GF-D8 (cell line): ENCODE results near the gene GPER1.
"Not testable (repeated sequence)": the region's sequence is repeated elsewhere in the genome, so short reads cannot be mapped to it uniquely, and the experiment has no call there.

Experiments
- DNase-seq: peaks from one replicate; lab custom pipeline; 2025; lab: John Stamatoyannopoulos, UW

GPER1 gene

DNA sequence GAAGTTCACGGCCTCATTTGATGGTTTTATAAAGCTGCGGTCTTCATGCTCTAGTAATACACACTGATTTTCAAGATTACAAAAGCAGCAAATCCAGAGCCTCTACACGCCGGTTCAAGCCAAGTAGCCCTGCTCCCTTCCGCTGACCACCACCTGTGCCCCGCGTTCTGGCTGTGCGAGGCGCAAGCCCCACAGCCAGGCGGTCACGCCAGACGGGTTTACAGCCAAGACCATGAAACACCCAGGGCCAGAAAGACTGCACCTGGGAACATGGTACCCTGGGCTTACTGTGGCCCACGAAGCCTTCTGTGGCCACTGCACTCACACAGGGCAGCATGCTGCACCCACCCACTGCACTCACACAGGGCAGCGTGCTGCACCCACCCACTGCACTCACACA, 33.6 kb downstream of the GPER1 start:
- no peak for DNase-seq

DNA sequence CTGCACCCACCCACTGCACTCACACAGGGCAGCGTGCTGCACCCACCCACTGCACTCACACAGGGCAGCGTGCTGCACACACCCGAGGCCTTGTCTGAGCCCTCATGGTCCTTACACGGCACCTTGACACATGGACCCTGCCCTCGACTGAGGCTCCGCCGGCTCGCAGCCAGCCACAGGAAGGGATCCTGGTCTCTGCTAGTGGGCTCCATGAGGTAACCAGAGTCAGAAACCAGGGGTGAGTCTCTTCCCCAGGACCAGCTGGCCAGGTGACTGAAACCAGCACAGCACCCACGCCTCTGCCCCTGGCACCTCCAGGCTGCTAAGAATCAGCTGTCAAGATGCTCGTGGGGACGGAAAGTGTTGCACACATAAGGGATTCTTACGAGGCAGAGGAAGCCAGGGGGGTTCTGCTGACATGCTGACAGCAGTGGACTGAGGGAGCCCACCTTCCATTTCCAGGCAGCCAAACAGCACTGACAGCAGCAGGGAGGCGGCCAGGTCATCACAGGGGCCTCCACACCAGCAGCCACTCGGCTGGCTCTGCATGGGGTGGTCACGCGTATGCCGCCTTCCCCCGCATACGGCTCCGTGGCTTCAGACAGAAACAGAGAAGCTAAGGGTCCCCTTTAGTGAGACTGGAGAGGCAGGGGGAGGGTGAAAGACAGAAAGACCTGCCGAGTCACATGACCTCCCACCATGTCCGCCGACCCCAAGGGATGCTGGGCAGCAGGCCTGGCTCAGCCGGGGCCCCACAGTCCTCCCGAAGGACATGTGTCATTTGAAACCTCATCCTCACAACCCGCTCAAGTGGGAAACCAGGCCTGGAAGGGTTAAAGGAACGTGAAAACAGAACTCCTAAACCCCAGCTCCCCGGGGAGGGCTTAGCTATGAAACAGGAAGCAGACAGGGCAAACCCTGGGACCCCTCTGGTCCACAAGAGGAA, 34.2 kb downstream of the GPER1 start:
- DNase-seq: no peak

DNA sequence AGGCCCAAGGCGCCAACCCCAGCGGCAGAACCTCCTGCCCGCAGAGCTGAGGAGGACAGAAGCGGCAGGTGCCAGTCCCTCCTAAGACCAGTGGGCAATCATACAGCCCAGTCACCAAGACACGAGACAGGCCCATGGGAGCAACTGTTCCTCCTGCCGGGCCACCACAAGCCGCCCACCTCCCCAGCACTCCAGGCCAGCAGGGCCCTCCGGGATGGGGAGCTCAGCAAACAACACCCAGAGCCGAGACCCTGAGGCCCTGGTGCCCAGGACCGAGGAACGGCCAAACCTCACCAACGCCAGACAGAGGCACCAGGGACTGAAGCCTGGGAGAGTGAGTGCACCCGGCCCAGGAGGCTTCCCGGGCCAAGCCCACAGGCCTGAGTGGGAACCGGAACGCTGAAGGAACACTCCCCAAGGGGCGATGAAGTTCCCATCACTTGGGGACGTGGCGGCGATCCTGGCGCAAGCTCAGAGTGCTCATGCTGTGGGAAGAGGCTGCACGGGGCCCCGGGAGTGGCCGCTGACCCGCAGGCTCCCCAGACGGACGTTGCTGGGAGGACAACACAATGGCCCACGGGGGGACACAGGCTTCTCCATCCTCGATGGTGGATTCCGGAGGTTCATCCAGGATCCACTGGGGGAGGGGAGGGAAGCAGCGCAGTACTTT, 35.1 kb downstream of the GPER1 start:
- DNase-seq: no peak

DNA sequence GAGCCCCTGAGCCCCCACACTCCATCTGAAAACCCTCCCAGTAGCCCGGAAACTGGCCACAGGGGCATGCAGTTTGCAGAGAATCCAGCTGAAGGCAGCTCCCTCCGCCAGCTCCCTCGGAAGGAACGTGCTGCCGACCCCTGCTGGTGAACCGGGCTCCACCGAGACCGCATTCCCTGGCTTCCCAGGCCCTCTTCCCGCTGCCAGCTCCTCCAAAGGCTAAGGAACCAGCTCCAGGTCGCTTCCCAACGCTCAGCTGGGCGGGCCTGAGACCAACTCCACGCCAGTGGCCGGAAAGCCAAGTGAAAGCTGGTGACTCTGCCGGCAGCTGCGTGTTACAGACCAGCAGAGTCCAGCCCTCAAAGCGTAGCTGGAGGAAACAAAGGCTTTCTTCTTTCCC, 35.8 kb downstream of the GPER1 start:
- no peak for DNase-seq

DNA sequence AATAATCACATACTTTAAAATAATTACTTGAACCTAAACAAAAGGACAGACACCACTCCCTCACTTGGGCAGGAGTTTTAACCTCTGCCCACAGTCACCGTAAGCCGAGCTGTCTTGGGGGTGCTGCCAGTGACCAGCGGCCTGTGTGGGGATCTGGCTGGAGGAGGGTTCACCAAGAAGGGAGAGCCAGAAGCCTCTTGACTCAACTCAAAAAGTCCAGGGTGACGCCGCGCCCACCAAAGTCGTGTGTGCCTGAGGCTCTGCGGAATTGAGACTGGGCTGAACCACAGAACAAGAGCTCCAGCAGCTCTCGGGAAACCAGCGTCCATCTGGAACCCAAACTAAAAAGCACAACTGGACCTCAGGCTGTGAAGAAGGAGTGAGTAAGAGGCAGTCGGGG, 36.3 kb downstream of the GPER1 start:
- no peak for DNase-seq

DNA sequence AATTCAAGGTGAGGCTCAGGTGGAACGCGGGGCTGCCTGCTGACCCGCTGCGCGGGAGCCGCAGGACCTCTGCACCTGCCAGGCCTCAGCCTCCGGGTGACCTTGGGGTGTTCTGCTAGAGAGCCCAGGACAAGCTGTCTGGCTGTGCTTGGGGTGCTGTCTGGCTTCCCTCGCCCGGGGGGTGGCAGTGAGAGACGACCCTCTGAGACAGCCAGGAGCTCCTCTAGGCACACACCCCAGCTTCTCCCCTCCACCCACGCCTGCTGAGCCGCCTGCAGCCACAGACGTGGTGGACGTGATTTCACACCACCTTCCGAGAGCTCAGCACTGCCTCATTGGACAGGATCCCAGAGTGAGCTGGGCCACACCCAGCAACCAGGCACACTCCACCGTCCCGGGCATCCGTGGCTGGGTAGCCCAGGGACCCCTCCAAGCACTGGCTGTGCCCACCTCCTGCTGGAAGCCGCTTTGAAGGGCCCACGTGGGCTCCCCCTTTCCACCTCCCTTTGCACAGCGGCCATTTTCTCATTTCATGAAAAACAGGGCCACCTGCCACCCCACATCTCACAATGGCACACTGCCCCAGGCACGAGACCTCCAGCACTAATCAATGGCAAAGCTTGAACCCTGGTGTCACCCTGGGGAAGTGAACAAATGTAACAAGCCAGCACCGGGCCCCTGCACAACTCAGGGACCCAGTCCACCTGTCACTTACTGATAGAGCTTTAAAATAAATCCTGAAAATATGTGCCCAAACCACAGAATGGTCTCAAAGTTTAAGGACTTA, 37.1 kb downstream of the GPER1 start:
- DNase-seq: no peak

DNA sequence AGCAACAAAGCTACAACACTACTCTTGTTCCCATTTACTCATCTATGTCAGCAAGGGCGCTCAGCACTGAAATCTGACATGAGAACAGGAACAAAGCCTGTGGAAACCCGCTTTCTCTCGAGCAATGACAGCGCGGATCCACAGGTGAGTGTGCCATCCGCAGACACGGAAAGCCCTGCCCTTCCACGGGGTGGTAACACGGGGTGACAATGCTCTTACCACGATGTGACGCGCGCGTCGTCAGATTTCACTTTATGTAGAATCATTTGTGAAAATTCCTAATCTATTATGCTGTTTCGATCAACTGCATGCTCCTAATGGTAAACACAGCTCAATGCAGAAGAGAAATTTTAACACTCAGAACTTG, 37.7 kb downstream of the GPER1 start:
- no peak for DNase-seq

DNA sequence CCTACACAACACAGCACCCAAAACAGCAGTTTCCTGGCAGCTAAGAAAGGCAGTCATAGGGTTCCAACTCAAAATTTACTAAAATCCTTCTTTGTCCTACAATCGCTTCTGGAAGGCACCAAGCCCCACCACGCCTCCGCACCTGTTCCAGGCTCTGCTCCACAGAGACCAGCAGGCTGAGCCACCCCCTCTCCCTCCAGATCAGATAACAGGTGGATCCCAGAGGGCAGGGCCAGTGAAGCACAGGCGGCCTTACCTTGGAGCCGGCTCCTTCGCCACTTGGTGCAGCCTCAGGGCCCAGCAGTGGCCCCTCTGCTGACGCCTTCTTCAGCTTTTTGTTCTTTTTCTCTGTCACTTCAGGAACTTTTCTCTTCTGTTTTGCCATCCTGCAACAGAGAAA, 39.1 kb downstream of the GPER1 start:
- no peak for DNase-seq

DNA sequence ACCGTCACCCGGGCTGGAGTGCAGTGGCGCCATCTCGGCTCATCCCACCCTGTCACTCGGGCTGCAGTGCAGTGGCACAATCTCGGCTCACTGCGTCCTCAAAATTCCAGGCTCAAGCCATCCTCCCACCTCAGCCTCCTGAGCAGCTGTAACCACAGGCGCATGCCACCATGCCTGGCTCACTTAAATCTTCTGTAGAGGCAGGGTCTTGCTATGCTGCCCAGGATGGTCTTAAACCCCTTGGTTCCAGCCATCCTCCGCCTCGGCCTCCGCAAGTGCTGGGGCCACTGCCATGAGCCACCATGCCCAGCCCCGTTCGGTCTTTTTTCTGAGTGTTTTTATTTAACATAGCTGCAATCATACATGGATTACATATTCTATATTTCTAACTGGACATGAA, 41.5 kb downstream of the GPER1 start:
- DNase-seq: no peak

DNA sequence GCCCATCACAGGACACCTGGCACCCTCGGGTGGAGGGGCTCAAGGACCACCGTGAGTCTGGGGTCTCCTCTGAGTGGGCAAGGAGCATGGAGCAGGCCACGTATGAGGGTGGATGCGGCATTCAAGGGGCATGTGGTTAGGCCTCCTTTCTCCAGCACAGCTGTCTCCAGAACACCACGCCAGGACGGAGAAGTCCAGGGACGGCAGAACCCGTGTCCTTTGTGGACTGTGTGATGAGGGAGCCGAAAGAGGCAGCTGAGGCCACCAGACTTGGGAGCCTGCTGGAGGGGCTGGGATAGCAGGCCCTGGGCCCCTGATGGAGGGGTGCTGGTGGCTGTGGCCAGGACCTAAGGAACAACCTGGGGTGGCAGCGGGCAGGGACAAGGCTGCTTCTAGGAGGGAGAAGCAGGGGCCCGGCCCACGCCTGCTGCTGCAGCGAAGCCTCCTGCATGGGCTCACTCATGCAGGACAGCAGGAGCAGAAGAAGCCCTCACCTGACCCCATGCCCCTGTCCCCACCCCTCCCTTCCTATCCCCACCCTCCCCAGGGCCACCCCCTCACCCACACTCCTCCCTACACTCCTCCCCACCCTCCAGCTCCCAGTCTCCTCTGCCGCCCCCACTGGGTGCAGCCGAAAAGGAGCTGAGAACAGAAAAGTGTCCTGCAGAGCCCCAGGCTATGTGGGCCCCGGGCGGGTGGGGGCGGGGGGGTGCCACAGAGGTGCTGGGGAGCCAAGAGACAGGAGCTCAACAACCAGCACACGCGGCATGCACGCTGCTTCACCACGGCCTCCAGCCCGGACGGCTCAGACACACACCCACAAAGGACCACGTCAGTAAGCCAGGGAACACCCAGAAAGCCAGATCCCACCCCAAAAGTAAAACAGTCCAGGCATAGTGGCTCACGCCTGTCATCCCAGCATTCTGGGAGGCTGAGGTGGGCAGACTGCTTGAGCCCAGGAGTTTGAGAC, 42.4 kb downstream of the GPER1 start:
- DNase-seq: no peak

DNA sequence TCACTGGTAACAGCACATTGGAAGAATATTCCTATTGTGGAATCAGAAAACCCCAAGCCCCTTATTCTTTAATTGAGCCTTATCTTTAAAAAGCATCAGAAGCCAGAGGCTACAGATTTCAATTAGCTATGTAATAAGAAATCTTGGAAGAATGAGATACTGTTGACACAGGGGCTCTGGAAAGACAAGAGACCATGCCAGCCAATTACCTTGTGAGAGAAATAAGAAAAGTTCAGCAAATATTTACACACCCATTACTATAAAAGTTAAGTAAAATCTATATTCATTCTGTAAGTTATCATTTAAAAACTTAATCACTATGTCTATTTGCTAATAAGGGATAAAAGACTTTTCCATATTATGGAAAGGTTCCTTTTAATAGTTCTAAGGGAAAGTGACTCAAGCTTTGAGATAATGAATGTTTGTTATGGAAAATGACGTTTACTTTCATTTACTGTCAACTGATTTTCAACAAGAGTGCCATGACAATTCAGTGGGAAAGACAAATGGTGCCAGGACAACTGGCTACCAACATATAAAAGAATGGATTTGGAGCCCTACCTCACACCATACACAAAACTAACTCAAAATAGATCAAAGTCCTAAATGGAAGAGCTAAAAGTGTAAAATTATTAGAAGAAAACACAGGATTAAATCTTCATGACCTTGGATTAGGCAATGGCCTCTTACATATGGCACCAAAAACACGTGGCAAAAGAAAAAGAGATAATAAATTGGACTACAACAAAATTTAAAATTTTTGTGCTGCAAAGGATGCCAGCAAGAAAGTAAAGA, 43.8 kb downstream of the GPER1 start:
- DNase-seq: no peak

DNA sequence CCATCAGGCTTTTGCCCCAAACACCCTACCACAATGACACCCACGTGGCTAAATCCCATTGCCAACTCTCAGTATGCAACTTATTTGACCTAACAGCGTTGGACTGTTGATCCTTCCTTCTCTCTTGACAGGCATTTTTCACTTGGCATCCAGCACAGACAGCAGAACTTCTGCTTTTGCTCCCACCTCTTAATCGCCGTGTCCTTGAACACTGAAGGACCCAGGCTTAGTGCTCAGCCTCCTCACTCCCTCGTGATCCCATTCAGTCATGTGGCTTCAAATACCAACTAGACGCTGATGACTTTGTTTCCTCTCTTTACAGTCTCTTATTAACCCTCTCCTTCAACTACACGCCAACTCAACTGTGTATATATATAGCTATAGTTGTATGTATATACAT, 47.0 kb downstream of the GPER1 start:
- no peak for DNase-seq

DNA sequence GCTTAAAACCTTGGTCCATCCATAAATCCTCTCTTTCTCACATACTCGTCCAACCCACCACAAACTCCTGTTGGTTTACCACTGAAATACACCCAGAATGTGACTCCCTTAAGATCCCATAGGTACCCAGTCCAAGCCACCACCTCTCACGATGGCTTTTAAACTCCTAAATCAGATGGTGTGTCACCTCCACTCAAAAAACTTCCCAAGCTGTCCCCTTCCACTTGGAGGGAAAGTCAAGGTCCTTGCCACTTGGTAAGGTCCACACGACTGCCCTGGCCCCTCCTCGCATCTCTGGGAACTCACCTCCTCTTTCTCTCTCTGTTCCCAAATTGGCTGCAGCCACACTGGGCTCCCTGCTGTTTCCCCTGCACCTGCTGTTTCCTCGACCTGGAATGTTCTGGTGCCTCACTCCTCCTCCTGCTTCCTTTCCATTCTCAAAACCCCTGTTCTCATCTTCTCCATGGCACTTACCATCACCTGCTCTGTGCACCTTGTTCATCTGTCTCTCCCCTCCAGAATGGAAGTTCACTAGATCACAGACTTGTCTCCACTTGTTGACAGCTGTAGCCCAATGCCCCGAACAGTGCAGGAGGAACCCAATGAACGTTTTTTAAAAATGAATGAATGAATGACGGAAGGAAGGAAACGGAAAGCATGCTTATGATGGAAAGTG, 49.1 kb downstream of the GPER1 start:
- DNase-seq: peak; percentile 29

DNA sequence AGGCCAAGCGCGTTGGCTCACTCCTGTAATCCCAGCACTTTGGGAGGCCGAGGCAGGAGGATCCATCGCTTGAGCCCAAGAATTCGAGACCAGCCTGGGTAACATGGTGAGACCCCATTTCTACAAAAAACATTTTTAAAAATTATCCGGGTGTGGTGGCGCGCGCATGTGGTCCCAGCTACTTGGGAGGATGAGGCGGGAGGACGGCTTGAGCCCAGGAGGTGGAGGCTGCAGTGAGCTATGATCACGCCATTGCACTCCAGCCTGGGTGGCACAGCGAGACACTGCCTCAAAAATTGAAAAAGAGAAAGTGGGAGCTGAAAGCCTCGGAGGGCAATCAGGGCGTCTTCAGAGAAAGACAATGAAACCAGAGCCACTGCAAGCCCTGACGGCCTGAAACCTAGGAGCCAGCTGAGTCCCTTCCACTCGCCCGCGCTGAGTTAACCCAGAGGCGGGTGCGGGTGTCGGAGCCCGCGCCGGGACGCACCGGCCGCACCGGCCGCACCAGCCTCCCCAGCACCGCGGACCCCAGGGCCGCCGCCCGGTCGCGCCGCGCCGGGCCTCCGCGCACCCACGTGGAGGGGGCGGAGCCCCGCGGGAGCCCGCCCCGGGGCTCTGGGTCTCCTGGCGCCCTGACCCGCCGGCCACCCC, 49.7 kb downstream of the GPER1 start:
- no peak for DNase-seq

DNA sequence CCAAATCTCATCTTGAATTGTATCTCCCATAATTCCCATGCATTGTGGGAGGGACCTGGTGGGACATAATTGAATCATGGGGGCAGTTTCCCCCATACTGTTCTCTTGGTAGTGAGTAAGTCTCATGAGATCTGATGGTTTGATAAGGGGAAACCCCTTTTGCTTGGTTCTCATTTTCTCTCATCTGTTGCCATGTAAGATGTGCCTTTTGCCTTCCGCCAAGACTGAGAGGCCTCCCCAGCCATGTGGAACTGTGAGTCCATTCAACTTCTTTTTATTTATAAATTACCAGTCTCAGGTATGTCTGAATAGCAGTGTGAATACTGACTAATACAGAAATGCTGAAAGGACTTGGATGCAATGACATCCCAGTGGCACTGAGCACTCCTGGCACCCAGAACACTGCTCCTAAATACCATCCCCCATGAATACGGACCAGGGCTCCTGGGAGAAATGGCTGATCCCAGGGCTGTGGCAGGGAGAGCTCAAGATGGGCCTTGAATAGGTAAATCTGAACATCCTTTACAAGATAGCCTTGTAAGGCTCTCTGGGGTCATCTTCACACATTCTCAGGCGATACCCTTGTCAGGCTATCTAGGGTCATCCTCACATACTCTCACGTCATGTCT, 52.7 kb downstream of the GPER1 start:
- no peak for DNase-seq

DNA sequence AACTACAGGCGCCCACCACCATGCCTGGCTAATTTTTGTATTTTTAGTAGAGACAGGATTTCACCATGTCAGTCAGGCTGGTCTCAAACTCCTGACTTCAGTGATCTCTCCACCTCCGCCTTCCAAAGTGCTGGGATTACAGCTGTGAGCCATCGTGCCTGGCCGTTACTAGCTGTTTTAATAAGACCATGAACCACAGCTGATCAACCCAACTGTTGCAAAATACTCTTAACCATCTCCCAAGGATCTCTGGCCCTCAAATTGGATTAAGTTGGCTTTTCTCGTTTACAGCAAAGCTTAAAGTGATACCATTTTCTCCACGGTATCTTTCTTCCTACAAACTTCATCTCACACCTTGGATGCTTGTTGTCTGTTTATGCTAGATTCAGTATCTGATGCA, 53.7 kb downstream of the GPER1 start:
- DNase-seq: no peak

DNA sequence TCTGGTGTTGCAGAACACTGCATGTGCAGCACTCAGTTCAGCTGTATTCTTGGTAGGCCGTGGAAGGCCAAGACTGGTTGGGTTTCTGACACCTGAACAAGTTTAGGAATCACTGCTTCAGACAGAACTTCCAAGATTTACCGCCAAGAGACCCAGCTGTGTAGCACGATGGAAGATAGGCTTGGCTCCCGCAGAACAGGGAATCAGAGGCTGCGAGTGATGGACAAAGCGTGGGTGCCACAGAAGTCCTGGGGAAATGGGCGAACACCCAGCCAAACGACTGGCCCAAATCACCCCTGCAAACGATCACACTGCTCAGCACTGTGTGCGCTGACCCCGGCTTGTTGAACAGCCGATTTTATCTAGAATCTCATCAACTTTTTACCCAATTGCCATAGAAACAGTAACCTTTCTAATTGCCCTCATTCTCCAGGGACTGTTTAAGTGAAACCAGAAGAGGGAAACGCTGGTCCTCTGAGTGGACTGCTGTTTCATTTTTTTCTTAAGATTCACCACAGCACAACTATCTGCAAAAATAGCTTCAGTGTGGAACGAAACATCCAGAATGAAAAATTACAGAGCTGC, 54.2 kb downstream of the GPER1 start:
- DNase-seq: no peak

DNA sequence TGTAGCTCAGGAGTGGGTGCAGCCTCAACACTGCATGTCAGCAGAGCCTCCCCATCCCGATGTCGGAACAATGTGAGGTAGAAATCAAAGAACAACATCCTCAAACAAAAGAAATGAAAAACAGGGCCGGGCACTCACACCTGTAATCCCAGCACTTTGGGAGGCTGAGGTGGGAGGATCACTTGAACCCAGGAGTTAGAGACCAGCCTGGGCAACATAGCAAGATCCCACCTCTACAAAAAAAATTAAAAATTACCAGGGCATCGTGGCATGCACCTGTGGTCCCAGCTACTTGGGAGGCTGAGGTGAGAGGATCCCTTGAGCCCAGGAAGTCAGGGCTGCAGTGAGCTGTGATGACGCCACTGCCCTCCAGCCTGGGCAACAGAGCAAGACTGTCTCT, 55.1 kb downstream of the GPER1 start:
- not testable (repeated sequence) for DNase-seq
